22Rv1 (cell line): Measurements from ENCODE around the gene DNASE1L2.

Experiments
- ZFX ChIP-seq: fragments of 450-650 bp; IDR thresholded peaks from 2 replicates; pipeline ENCODE4 v1.6.1; 2017; ENCODE audit warnings: antibody characterized with exemption, borderline replicate concordance
- TF ChIP-seq, protein P1 (sequence below): fragments of 450-650 bp; IDR thresholded peaks from 2 replicates; pipeline ENCODE4 v1.5.1; 2017; ENCODE audit warnings: mild to moderate bottlenecking

GRCh38 chr16:2235695-2236336 lies 428 bp upstream of the DNASE1L2 start:
- TF ChIP-seq, protein P1, sequence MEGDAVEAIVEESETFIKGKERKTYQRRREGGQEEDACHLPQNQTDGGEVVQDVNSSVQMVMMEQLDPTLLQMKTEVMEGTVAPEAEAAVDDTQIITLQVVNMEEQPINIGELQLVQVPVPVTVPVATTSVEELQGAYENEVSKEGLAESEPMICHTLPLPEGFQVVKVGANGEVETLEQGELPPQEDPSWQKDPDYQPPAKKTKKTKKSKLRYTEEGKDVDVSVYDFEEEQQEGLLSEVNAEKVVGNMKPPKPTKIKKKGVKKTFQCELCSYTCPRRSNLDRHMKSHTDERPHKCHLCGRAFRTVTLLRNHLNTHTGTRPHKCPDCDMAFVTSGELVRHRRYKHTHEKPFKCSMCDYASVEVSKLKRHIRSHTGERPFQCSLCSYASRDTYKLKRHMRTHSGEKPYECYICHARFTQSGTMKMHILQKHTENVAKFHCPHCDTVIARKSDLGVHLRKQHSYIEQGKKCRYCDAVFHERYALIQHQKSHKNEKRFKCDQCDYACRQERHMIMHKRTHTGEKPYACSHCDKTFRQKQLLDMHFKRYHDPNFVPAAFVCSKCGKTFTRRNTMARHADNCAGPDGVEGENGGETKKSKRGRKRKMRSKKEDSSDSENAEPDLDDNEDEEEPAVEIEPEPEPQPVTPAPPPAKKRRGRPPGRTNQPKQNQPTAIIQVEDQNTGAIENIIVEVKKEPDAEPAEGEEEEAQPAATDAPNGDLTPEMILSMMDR = no peak
- no peak for TF ChIP-seq ZFX
